GM18508 (cell line): Measurements from ENCODE around the gene MAD1L1.
"Not testable (repeated sequence)": the region's sequence is repeated elsewhere in the genome, so short reads cannot be mapped to it uniquely, and the experiment has no call there.

Experiments
- ATAC-seq: cut with Tn5 transposase; IDR thresholded peaks from one replicate; pipeline ENCODE4 v1.9.1; 2021; ENCODE audit warnings: moderate number of reproducible peaks; ENCODE audit not compliant: insufficient read depth, unreplicated experiment

MAD1L1 gene

DNA sequence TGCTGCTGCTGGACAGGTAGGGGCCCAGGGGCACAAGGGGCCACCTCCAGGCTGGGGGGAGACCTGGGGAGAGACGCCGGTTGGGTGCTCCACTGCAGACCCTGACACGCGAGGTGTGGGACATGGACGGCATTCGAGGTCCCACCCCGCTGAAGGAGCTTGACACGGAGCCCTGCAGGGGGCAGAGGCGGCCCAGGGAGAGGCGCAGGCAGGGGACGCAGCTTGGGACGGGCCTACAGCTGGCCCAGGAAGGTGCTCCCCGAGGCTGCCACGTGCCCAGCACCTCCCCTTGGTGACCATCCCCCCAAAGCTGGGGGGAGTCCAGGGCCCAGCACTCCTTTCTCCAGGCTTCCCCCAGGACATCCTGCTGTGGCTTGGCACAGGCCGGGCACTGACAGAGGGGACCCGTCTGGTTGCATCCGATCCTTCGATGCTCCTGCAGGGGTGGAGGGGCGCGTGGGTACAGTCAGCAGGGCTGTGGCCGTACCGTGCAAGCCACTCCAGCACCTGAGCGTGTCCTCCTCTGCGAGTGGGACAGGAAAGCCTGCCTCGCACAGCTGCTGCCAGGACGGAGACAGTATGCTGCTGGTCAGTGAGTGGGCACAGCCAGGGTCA, 388.3 kb downstream of the MAD1L1 start:
- no peak for ATAC-seq

- no peak for ATAC-seq
Observed at GRCh38 chr7:1843921-1844335, 388.8 kb downstream of the MAD1L1 start.

- ATAC-seq = no peak
Observed at GRCh38 chr7:1843271-1843861, 389.4 kb downstream of the MAD1L1 start.

DNA sequence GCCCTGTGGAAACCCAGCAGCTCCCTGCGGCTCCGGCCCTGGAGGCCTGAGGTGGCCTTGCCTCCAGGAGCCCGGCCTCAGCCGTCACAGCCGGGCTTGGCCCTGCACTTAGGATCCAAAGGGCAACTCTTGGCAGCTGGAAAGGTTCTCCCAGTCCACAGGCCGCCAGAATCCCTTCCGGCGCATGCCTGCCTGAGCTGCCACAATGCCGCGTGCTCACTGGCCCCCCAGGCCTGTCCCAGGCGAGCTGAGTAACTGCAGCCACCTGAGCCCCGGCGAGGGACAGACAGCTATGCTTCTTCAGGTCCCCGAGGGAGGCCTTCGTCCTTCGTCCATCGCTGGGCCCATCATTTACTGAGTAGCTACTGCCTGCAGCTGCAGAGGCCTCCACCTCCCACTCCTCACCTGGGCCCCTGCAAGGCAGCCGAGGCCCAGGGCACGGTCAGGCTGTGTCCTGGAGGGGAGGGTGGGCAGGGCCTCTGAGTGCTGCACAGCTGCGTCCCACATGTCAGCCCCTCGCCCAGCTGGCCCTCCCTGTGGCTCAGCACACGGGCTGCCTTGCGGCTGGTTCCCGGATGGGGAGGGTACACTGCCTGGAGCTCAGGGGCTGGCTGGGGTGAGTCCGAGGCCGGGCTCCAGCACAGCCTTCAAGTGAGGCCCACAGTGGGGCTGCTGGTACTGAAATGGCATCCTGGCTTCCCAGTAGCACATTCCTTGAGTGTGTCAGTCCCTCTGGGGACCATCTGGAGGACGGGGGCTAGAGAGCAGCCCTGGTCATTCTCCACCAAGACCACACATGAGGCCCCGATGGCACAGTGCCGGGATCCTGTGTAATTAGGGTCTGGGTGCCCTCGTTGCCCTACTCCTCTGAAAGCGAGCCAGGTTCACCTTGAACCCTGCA, 390.2 kb downstream of the MAD1L1 start:
- no peak for ATAC-seq

DNA sequence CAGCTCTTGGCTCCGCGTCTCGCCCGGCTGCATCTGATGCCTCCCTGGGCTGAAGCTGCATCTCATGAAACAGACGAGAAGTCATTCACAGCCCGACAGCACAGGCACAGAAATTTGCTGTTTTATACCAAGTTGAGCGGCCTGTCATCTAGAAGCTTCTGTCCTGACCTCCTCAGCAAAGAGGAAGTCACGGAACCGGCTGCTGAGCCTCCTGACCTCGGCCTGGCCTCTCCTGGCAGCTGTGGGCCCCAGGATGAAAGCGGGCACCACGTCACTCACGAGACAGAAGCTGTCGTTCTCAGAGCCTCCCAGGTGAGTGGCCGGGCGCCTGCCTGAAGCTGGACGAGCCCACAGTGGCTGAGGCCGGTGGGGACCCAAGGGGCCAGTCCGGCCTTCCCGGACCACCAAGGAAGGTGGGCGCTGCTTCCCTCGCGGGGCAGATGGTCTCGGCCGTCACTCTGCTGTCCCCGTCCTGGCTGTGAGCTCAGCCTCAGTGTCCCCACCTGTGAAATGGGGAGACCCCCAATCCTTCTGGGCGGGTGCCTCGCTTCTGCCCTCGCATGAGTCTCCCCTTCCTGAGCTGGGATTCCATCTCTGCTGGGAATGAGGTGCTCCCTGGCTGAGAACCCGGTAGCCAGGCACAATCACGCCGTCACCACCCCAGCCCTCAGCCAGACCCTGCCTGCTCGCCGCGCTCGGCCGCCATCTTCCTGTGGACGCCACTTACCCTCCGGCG, 391.3 kb downstream of the MAD1L1 start:
- not testable (repeated sequence) for ATAC-seq

DNA sequence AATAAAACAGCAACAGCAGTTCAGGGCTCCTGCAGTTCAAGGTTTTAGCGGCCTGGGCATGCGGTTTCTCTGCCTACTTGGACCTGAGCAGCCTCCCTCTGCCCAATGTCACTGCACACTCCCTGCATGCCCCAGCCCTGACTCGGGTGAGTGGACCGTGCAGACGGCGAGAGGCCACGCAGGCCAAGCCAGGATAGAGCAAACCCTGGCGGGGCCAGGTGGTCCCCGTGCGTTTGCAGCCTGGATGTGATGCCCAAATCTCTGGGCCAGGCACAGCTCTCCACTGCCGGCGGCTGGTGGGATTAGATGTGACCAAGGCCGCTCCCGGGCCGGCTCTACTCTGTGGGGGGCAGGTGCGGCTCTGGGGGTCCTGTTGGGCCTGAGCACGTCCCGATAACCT, 392.0 kb downstream of the MAD1L1 start:
- ATAC-seq = not testable (repeated sequence)

- ATAC-seq = no peak
Observed at GRCh38 chr7:1839701-1840100, 393.0 kb downstream of the MAD1L1 start.

GRCh38 chr7:1838911-1839531, 393.7 kb downstream of the MAD1L1 start:
- ATAC-seq = not testable (repeated sequence)

- not testable (repeated sequence) for ATAC-seq
Observed at GRCh38 chr7:1838544-1838872, 394.2 kb downstream of the MAD1L1 start.

DNA sequence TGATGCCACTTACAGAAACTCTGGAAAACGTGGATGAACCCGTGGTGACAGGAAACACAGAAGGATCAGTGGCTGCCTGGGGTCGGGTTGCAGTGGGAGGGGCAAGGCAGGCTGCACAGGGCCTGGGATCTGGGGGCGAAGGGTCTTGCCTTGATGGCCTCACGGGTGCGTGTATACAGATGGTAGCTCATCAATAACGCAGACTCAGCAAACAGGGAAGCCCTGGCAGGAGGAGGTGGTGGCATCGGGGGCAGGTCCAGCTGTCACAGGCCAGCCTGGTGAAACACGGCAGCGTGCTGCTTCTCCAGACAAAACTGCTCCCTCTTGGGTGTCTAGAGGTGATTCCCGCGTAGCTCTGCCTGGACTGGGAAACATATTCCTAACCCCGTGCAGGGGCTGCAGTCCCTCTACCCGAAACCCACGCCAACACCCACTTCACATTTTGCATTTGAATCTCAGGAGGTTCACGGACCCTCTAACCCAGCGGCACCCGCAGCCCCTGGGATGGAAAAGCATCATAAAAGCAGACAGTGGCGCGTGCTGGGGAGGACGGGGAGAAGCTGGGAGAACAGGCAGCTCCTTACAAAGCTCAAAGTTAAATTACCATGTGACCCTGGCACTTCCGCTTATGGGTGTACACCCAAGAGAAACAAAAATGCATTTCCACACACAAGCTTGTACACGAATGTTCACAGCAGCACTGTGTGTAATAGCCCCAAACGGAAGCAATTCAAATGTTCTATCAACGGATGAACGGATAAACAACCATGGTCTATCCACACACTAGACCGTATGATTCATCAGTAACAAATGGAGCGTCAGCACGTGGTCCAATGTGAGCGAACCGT, 394.8 kb downstream of the MAD1L1 start:
- ATAC-seq = not testable (repeated sequence)

DNA sequence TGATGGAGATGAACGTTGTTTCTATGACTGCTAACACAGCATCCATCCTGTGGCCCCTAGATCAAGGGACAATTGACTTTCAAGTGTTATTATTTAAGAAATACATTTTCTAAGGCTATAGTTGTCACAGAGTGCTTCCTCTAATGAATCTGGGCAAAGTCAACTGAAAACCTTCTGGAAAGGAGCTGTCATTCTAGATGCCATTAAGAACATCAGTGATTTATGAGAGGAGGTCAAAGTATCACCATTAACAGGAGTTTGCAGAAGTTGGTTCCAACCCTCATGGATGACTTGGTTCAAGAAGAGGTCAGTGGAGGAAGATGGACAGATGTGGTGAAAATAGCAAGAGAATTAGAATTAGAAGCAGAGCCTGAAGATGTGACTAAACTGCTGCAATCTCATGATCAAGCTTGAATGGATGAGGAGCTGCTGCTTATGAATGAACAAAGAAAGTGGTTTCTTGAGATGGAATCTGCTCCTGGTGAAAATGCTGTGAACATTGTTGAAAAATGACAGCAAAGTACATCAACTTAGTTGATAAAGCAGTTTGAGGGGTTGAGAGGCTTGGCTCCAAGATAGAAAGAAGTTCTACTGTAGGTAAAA, 400.7 kb downstream of the MAD1L1 start:
- ATAC-seq = not testable (repeated sequence)

GRCh38 chr7:1831471-1831870, 401.3 kb downstream of the MAD1L1 start:
- ATAC-seq = not testable (repeated sequence)

DNA sequence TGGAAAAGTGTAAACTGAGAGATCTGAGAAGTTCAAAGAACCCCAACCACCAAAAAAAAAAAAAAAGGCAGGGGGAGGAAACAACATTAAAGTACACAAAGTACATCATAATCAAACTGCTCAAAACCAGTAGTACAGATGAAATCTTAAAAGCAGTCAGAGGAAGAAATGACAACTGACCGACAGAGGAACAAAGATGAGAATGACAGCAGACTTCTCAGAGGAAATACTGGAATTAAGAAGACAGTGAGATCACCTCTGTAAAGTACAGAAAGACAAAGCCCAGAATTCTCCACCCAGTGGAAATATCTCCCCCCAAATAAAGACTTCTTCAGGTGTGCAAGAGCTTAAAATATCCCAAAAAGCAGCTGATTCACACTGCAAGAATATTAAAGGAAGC, 403.1 kb downstream of the MAD1L1 start:
- not testable (repeated sequence) for ATAC-seq

DNA sequence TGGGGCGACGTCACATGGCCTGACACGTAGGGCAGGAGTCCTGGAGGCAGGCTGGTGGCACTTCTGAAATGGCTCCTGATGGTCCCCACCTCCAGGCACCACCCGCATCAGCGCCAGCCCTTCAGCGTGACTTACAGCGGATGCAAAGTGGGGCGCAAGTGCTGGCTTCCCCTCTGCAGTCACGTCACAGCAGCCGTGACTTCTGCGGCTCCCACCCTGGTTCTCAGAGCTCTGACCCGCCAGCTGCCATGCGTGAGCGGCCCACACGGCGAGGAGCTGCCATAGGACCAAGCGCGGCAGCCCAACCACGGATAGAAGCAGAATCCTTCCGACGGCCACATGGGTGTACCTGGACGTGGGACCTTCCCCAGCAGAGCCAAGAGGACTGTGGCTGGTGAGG, 403.6 kb downstream of the MAD1L1 start:
- ATAC-seq = no peak

DNA sequence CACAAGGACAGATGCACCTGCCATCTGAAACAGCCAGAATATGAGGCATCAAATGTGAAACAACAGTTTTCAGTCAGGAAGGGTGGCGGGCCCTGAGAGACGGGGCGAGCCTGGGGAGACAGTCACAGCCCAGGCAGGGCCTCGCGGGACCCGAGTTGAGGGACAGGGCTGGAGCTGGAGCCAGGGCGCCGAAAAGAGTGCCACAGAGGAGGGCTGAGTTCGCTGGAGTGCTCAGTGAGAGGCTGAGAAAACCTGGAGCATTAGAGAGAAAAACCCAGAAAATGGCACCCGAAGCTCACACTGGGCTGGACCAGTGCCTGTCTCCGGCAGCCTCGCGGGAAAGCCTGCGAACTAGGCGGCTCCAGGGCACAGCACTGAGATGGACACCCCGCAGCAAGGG, 404.6 kb downstream of the MAD1L1 start:
- not testable (repeated sequence) for ATAC-seq

DNA sequence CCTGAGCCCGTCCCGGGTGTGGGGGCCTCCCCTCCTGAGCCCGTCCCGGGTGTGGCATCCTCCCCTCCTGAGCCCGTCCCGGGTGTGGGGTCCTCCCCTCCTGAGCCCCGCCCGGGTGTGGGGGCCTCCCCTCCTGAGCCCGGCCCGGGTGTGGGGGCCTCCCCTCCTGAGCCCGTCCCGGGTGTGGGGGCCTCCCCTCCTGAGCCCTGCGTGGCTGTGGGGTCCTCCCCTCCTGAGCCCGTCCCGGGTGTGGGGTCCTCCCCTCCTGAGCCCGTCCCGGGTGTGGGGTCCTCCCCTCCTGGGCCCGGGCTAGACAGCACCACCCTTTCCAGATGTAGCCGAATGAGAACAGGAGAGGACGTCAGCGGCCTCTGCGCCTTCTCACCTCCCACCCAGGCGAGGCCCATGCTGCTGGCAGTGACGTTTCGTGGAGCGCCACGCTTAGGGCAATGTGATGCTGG, 405.2 kb downstream of the MAD1L1 start:
- ATAC-seq = not testable (repeated sequence)

DNA sequence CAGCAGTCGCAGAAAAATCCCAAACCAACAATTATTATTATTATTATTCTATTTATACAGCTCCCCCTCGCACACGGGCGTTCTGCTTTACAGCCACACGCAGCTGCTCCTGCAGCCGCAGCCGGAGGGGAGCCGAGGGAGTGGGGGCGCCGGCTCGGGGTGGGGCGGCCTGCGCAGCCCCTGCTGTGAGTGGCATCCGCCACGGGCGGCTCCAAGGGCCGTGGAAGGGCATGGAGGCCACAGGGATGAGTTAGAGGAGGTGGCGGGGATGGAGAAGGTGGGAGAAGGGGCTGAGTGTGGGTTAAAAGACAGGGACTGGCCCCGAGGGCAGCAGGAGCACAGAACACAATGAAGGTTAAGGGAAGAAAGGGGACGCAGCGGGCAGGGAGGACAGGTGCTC, 405.8 kb downstream of the MAD1L1 start:
- ATAC-seq = not testable (repeated sequence)

- ATAC-seq = no peak
Observed at GRCh38 chr7:1825897-1826741, 406.6 kb downstream of the MAD1L1 start.
